ENCODE measurements around the gene C1QC.
"Not testable (repeated sequence)": the region's sequence is repeated elsewhere in the genome, so short reads cannot be mapped to it uniquely, and the experiment has no call there.

Gene C1QC

DNA sequence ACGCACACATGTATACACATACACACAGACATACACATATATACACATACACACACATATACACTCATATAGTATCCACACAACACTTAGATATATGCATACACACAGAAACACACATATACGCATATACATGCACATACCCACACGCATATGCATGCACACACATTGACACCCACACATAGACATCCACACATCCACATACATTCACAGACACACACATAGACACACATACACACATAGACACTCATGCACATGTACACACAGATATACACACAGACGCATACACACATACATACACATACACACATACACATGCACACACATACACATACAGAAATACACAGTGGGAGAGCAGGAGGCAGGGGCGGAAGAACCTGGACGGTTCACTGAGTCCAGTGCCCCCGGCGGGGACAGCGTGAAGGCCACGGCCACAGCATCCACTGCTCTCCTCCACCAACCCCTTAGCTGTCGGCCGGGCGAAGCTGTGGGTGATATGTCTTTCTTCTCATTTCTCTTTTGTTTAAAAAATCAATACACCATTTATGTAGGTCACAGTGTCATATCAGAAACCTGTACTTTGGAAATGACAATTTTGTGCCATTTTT lies 6.8 kb downstream of the C1QC start:
- DNase-seq (ENCODE audit: low read depth in 2 of 2) = no peak

DNA sequence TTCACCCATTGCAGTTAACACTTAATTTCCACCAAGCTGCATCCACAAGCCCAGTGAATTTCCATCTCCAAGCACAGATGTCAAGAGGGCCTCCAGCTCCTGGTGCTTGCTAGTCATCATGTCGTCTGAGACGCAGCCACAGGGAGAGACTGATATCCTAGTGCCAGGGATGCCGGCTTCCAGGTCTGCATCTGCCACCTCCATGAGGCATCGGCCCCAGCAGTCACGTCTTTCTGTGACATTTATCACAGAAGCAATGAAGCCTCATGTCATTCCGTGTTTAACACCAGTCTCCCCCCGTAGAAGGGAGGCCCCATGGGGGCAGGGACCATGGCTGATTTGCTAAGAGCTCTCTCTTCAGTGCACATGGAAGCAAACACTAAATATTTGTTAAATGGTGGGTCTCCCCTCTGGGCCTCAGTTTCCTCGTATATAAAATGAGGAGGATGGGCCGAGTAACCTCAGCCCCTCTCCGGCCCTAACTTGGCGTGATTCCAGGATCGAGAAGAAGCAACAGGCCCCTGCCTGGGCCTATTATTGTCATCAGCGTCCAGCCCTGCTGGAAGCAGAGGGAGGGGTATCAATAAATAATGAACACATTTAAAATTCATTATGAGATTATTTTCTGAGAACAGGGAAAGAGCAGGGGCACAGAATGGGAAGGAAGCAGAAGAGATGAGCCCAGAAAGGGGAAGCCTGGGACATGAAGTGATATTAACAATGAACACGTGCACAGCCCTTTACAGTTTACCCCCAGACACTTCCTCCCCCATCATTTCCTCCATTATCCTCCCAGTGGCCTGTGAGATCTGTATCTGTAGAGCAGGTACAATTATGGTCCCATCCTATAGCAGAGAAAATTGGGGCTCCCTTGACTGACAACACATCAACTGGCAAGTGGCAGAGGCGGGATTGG lies 8.8 kb downstream of the C1QC start:
- no peak for DNase-seq (ENCODE audit: low read depth in 2 of 2)

DNA sequence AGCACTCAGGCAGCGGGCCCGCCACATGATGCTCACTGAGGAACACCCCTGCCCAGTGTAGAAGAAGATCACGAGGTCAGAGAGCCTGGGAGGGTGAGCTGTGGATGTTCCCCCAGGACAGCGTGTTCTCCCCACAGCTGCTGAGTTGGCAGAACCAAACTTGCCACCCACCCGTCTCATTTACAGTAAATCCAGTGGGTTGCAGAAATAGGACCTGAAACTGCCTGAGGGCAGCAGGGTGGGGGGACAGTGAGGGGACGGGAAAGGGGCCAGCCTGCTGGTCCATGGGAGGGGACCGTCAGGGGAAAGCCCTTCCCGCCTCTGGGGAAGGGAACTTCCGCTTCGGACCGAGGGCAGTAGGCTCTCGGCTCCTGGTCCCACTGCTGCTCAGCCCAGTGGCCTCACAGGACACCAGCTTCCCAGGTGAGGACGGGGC lies 9.5 kb downstream of the C1QC start, which contains the start of gene C1QB:
TSS of gene C1QB (plus strand) at position 356 of the 436 bp plus-strand sequence. CDS start 6,227 bp downstream, outside the sequence.
- no peak for DNase-seq (ENCODE audit: low read depth in 2 of 2)

GRCh38 chr1:22654692-22655091 lies 11.3 kb downstream of the C1QC start:
- no peak for DNase-seq (ENCODE audit: low read depth in 2 of 2)

DNA sequence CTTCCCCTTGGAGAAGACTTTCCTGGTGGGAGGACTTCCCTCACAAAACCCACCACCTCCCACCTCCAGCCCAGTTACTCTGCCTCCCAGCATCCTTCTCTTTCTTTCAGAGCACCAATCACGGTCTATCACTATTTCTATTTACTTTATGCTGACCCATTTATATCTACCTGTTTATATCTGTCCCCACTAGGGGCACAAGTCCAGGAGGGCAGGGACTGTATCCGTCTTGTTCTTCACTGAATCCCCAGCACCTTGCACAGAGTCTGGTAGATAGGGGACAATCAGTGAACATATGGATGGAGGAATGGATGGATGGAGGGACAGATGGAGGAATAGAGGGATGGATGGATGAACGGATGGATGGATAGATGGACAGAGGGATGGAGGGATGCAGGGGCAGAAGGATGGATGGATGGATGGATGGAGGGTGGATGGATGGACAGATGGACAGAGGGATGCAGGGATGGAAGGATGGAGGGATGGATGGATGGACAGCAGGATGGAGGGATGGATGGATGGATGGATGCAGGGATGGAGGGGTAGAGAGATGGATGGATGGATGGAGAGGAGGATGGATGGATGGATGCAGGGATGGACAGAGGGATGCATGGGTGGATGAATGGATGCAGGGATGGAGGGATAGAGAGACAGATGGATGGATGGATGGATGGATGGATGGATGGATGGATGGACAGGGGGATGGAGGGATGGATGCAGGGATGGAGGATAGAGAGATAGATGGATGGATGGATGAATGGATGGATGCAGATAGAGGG lies 15.1 kb downstream of the C1QC start:
- DNase-seq (ENCODE audit: low read depth in 2 of 2) = no peak

- no peak for DNase-seq (ENCODE audit: low read depth in 2 of 2)
Observed at GRCh38 chr1:22660716-22661241, 17.3 kb downstream of the C1QC start.

DNA sequence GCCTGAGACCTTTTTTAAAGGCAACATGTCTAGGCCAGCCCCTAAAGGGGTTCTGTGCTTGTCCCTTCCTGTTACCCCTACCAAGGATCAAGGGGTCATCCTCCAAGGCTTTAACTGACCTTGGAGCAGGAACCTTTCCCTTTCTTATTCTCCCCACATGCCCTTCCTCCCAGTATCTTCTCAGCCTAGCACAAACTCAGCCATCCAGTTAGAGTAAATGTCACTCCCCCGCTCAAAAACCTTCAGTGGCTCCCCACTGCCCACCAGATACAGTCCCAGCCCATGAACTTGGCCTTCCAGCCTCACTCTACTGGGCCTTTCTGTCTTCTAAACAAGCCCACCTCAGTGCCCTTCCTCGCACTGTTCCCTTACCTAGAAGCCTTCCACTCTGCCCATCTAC lies 18.4 kb downstream of the C1QC start:
- DNase-seq (ENCODE audit: low read depth in 2 of 2) = no peak

- no peak for DNase-seq (ENCODE audit: low read depth in 2 of 2)
Observed at GRCh38 chr1:22662318-22662717, 18.9 kb downstream of the C1QC start.

DNA sequence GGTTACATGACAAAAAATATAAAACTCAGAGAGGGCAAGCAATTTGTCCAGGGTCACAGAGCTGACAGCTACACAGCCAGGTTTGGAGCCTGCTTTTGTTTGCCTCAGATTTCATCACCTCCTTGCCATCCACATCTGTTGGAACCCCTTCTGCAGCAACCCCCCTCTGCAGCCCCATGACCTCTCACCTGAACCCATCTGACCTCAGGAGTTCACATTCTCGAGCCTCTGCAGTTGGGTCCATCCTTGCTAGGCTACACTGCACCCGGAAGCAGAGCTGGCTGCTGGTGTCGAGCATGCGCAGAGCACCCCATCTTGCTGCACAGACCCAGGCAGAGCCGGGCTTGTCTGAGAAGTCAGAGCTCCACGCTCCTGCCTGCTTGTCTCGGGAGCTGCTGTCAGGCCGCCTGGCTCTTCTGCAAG lies 19.6 kb downstream of the C1QC start:
- DNase-seq (ENCODE audit: low read depth in 2 of 2) = no peak

- DNase-seq (ENCODE audit: low read depth in 2 of 2) = no peak
Observed at GRCh38 chr1:22665752-22666151, 22.3 kb downstream of the C1QC start.

DNA sequence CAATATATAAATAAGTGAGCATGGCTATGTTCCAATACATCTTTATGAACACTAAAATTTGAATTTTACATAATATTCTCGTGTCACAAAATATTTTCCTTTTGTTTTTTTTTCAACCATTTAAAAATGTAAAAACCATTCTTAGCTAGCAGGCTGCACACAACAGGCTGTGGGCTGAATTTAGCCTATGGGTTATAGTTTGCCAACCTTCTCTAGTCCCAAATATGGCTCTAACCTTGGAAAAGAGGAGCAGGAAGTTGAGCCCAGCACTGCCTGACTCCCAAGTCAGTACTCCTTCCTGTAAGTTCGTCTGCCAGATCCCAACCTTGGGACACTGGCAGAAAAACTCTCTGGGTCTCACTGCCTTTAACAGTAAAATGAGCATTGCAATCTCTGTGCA lies 23.0 kb downstream of the C1QC start:
- no peak for DNase-seq (ENCODE audit: low read depth in 2 of 2)

DNA sequence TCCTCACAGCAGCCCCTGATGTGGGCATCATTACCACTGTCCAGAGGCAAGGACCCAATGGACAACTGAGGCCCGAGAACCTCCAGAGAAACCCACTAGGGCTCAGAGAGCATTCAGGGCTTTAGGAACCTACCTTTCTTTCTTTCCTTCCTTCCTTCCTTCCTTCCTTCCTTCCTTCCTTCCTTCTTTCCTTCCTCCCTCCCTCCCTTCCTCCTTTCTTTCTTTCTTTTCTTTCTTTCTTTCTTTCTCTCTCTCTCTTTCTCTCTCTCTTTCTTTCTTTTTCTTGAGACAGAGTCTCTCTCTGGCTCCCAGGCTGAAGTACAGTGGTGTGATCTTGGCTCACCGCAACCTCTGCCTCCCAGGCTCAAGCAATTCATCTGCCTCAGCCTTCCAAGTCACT lies 25.4 kb downstream of the C1QC start:
- DNase-seq (ENCODE audit: low read depth in 2 of 2) = not testable (repeated sequence)

- no peak for DNase-seq (ENCODE audit: low read depth in 2 of 2)
Observed at GRCh38 chr1:22670352-22670975, 27.0 kb downstream of the C1QC start.

DNA sequence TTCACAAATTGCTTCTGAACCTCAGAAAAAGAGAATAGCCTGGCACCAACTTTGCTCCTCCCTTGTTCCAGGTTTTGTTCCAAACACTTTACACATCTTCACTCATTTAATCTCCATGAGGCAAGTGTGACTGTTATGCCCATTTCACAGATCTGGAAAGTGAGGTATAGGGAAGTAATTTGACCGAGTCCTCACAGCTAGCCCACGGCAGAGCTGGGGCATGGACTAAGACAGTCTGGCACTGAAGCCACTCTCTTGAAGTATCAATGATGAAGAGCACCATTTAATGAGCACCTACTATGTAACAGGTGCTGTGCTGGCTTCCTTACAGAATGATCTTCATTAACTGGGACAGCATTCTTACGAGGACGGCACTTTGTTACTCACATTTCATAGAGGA lies 28.6 kb downstream of the C1QC start:
- no peak for DNase-seq (ENCODE audit: low read depth in 2 of 2)

DNA sequence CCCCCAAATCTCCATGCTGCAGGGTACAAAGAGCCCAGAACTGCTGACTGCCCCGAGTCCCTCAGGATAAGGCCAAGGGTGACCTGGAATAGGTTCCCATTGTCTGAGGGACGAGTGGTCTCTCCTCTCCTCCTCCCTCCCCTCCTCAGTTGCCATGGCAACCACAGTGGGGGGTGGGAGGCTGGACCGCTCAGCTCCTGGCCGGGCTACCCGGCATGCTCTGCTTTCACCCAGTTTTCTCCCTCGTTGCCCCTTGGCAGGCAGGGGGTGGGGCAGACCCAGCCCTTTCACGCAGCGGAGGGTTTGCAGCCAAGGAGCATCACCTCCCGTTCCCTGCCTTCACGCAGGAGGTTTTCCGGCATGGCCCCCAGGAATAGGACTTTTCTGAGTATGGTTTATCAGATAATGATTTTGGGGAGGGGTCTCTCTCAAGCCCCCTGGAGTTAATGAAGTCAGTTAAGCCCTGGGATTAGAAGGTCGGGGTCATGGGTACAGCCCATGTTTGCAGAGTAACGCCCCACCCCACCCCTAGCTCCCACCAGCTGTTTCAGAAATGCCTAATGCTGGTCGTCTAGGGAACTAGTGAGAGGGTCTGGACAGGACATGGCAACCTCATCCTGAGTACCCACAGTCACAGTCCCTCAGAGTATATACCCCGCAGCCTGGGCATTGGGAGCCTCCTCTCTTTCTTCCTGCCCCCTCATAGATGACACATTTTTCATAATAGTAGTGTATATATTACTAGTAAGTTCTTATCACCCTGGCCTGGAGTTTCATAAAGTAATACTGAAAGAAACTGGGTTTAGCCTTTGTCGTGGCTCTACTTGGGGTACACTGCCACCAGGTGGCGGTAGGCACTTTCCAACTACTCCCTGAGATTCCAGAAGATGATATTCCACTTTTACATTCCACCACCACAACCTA lies 30.3 kb downstream of the C1QC start:
- peak in 1 of 2 experiments; percentile 17 for DNase-seq (ENCODE audit: low read depth in 2 of 2)

GRCh38 chr1:22674410-22674749 lies 30.9 kb downstream of the C1QC start:
- no peak for DNase-seq (ENCODE audit: low read depth in 2 of 2)

GRCh38 chr1:22676151-22676550 lies 32.7 kb downstream of the C1QC start:
- DNase-seq (ENCODE audit: low read depth in 2 of 2) = not testable (repeated sequence)

- DNase-seq (ENCODE audit: low read depth in 2 of 2) = no peak
Observed at GRCh38 chr1:22676916-22677583, 33.6 kb downstream of the C1QC start.

GRCh38 chr1:22677931-22678896 lies 34.8 kb downstream of the C1QC start:
- no peak for DNase-seq (ENCODE audit: low read depth in 2 of 2)
